GM23338 (cell line): ENCODE measurements around the gene ENTPD6. TPM values are rescaled to one million over a fixed set of nuclear protein-coding genes. Genes with fewer than 3 reads are reported as not detected.

Experiments
- ATAC-seq: fragments of 200-7000 bp; cut with Tn5 transposase; 3 replicates; pipeline ENCODE4 v1.9.1; 2020
- DNase-seq: peaks from one replicate; pipeline ENCODE4 v3.0.0-alpha.2; 2015; ENCODE audit warnings: low spot score
- H2AFZ ChIP-seq: fragments of 200-600 bp; sonication (generic); 2 replicates; pipeline ENCODE4 v1.8.0; 2016; ENCODE audit warnings: antibody characterized with exemption, mild to moderate bottlenecking, moderate library complexity
- H3F3A ChIP-seq: fragments of 200-600 bp; sonication (generic); replicated peaks from 2 replicates; pipeline ENCODE4 v1.8.0; 2017; ENCODE audit warnings: antibody characterized with exemption, mixed run types, low read depth
- H3K27ac ChIP-seq: fragments of 200-600 bp; sonication (generic); 2 replicates; pipeline ENCODE4 v1.6.1; 2016; ENCODE audit warnings: low read depth
- H3K27me3 ChIP-seq: fragments of 200-600 bp; sonication (generic); 2 replicates; pipeline ENCODE4 v1.8.0; 2016; ENCODE audit warnings: mild to moderate bottlenecking, mixed run types, moderate library complexity; ENCODE audit not compliant: insufficient read depth
- H3K36me3 ChIP-seq: fragments of 200-600 bp; sonication (generic); 2 replicates; pipeline ENCODE4 v1.8.0; 2016; ENCODE audit warnings: mild to moderate bottlenecking; ENCODE audit not compliant: insufficient read depth
- H3K4me1 ChIP-seq: fragments of 200-600 bp; sonication (generic); 2 replicates; pipeline ENCODE4 v1.8.0; 2016; ENCODE audit warnings: mild to moderate bottlenecking, moderate library complexity; ENCODE audit not compliant: insufficient read depth
- H3K4me2 ChIP-seq: fragments of 200-600 bp; sonication (generic); 2 replicates; pipeline ENCODE4 v1.7.1; 2017; ENCODE audit warnings: mixed run types
- H3K4me3 ChIP-seq: fragments of 200-600 bp; sonication (generic); 2 replicates; pipeline ENCODE4 v1.6.1; 2016; ENCODE audit warnings: mixed run types
- H3K79me2 ChIP-seq: fragments of 200-600 bp; sonication (generic); replicated peaks from 2 replicates; pipeline ENCODE4 v1.8.0; 2017; ENCODE audit warnings: mild to moderate bottlenecking; ENCODE audit not compliant: insufficient read depth
- H3K9me2 ChIP-seq: fragments of 200-600 bp; sonication (generic); 2 replicates; pipeline ENCODE4 v1.8.0; 2017; ENCODE audit not compliant: insufficient read depth
- H4K20me1 ChIP-seq: fragments of 200-600 bp; sonication (generic); replicated peaks from 2 replicates; pipeline ENCODE4 v1.8.0; 2017; ENCODE audit warnings: mild to moderate bottlenecking; ENCODE audit not compliant: insufficient read depth
- H3K27ac Mint-ChIP-seq: 2 replicates; pipeline ENCODE4 v1.8.0; 2020; ENCODE audit warnings: inconsistent platforms, mild to moderate bottlenecking, moderate library complexity, mixed read lengths
- H3K27me3 Mint-ChIP-seq: 3 replicates; pipeline ENCODE4 v1.8.0; 2022; ENCODE audit warnings: low read depth, mild to moderate bottlenecking, moderate library complexity, mixed read lengths, inconsistent platforms; ENCODE audit not compliant: insufficient read depth, poor library complexity
- H3K36me3 Mint-ChIP-seq: 3 replicates; pipeline ENCODE4 v1.8.0; 2021; ENCODE audit warnings: low read depth, mild to moderate bottlenecking, inconsistent platforms, moderate library complexity, mixed read lengths
- H3K4me1 Mint-ChIP-seq: 3 replicates; pipeline ENCODE4 v1.8.0; 2020; ENCODE audit warnings: mild to moderate bottlenecking, inconsistent platforms, mixed read lengths
- H3K4me3 Mint-ChIP-seq: 3 replicates; pipeline ENCODE4 v1.8.0; 2021; ENCODE audit warnings: moderate library complexity, mild to moderate bottlenecking, inconsistent platforms, mixed read lengths
- H3K9me3 Mint-ChIP-seq: 3 replicates; pipeline ENCODE4 v1.8.0; 2020; ENCODE audit warnings: moderate library complexity, mild to moderate bottlenecking, inconsistent platforms, mixed read lengths
- CREB1 ChIP-seq: fragments of 250-450 bp; sonication (Bioruptor Pico); IDR thresholded peaks from 2 replicates; pipeline ENCODE4 v1.5.0; 2020; ENCODE audit warnings: low read depth, mild to moderate bottlenecking, moderate library complexity
- CTCF ChIP-seq, 2 experiments: fragments of 200-600 bp in 1 of 2; sonication (generic) in 1 of 2; conservative IDR thresholded peaks; 2 replicates each; pipeline versions ENCODE4 v1.5.1 to v1.6.1; 2016 to 2017; ENCODE audit warnings: antibody characterized with exemption in 2 of 2, low read depth in 2 of 2, mild to moderate bottlenecking in 2 of 2, moderate library complexity in 1 of 2
- ETS1 ChIP-seq: IDR thresholded peaks from 2 replicates; pipeline ENCODE4 v1.6.1; 2016; ENCODE audit warnings: antibody characterized with exemption
- EZH2 ChIP-seq: fragments of 200-600 bp; sonication (generic); IDR thresholded peaks from one replicate; pipeline ENCODE4 v1.8.0; 2017; ENCODE audit warnings: antibody characterized with exemption, mild to moderate bottlenecking, low read depth; ENCODE audit not compliant: unreplicated experiment
- EZH2phosphoT487 ChIP-seq: fragments of 200-600 bp; sonication (generic); IDR thresholded peaks from one replicate; pipeline ENCODE4 v1.8.1; 2018; ENCODE audit warnings: antibody characterized with exemption; ENCODE audit not compliant: unreplicated experiment
- JUNB ChIP-seq: IDR thresholded peaks from one replicate; pipeline ENCODE4 v1.6.1; 2016; ENCODE audit warnings: antibody characterized with exemption; ENCODE audit not compliant: unreplicated experiment
- NANOG ChIP-seq: IDR thresholded peaks from 2 replicates; pipeline ENCODE4 v1.6.1; 2016; ENCODE audit warnings: antibody characterized with exemption, borderline replicate concordance
- POLR2AphosphoS5 ChIP-seq: IDR thresholded peaks from 2 replicates; pipeline ENCODE4 v1.6.1; 2016; ENCODE audit warnings: antibody characterized with exemption, low read depth
- REST ChIP-seq: IDR thresholded peaks from one replicate; pipeline ENCODE4 v1.6.1; 2018; ENCODE audit warnings: antibody characterized with exemption; ENCODE audit not compliant: unreplicated experiment
- STAT1 ChIP-seq: IDR thresholded peaks from one replicate; pipeline ENCODE4 v1.6.1; 2016; ENCODE audit warnings: antibody characterized with exemption; ENCODE audit not compliant: unreplicated experiment
- ZNF114 ChIP-seq: fragments of 250-450 bp; sonication (Bioruptor Pico); IDR thresholded peaks from 2 replicates; pipeline ENCODE4 v1.5.0; 2020; ENCODE audit warnings: mild to moderate bottlenecking, moderate library complexity
- ZNF331 ChIP-seq: fragments of 250-450 bp; sonication (Bioruptor Pico); IDR thresholded peaks from 2 replicates; pipeline ENCODE4 v1.5.0; 2020; ENCODE audit warnings: low read depth, mild to moderate bottlenecking, moderate library complexity
- ZNF462 ChIP-seq: fragments of 250-450 bp; sonication (Bioruptor Pico); IDR thresholded peaks from 2 replicates; pipeline ENCODE4 v1.5.0; 2020; ENCODE audit warnings: mild to moderate bottlenecking, moderate library complexity
- polyA plus RNA-seq: library from polyadenylated mRNA; unstranded; fragments of >200 nt; fragmentation: Nextera tagmentation; extraction: Ambion mirVana; gene quantifications from 2 replicates; pipeline ENCODE4 v1.2.1, GENCODE V29; 2016
- total RNA-seq: library from RNA; depleted of rRNA; stranded (reverse); fragments of >200 nt; shearing (Covaris generic); gene quantifications from 2 replicates; pipeline ENCODE4 v1.2.3, GENCODE V29; 2014

Gene ENTPD6
- total and polyA plus RNA-seq, 2 experiments from 2014 or later: 19.3 to 45.9 TPM

GRCh38 chr20:25150016-25150415, 45.5 kb upstream of the ENTPD6 start:
- H3K9me2 ChIP-seq: no peaks in the 10 kb centered on the region
- no peak overlapping the region for H3K4me3 ChIP-seq
- Mint-ChIP-seq H3K36me3 (no peaks in the 10 kb centered on the region), H3K27me3 (peaks cover 37% of the 10 kb centered on the region), H3K27ac (no peak overlapping the region), H3K4me1 (peaks cover 4% of the 10 kb centered on the region; the same call in 2 of the 3 replicates), H3K9me3 (no peaks in the 10 kb centered on the region), H3K4me3 (no peak overlapping the region)
- no peaks in the 10 kb centered on the region for H4K20me1 ChIP-seq
- no peaks in the 10 kb centered on the region for H3K79me2 ChIP-seq
- no peaks in the 10 kb centered on the region for H3K36me3 ChIP-seq
- peaks cover 37% of the 10 kb centered on the region for H3K27me3 ChIP-seq
- TF ChIP-seq ZNF462 (no peak), STAT1 (no peak), ZNF331 (CRISPR knock-in tag) (no peak), REST (no peak), ZNF114 (CRISPR knock-in tag) (no peak), EZH2 (no peak), CREB1 (CRISPR knock-in tag) (no peak), POLR2AphosphoS5 (no peak), JUNB (no peak), ETS1 (no peak), NANOG (no peak), CTCF (conservative IDR thresholded peaks at IDR 0.05; ENCODE audit: low read depth in 2 of 2) (no peak), EZH2phosphoT487 (no peak)
- no peaks in the 10 kb centered on the region for H3K4me1 ChIP-seq
- H2AFZ ChIP-seq: peak overlapping the region; percentile 7; the same call in 1 of the 2 replicates
- ATAC-seq (no peak), DNase-seq (no peak)
- no peak overlapping the region for H3K4me2 ChIP-seq
- H3K27ac ChIP-seq: no peak overlapping the region
- peaks cover 7% of the 10 kb centered on the region; the same call in 1 of the 2 replicates for H3F3A ChIP-seq
